ENCODE data around the gene KCNIP1. TPM values are rescaled to one million over a fixed set of nuclear protein-coding genes. Genes with fewer than 3 reads are reported as not detected.

Gene KCNIP1
- total and polyA plus RNA-seq, 2 of the 8 experiments (the other 6 are each of a cell fraction or from before 2014, with no cell fraction given): 0.52 to 0.83 TPM

GRCh38 chr5:170746075-170746960 lies 242.5 kb downstream of the KCNIP1 start (continued):
- no peak for TF ChIP-seq CHD7 (IDR thresholded peaks at IDR 0.05; ENCODE audit: insufficient replicate concordance, low read length)
- no peak for TF ChIP-seq TBP (IDR thresholded peaks at IDR 0.05; ENCODE audit: low read depth, low read length)
- no peak for TF ChIP-seq POLR2AphosphoS5 (IDR thresholded peaks at IDR 0.05; ENCODE audit: low read depth, low read length)
- TF ChIP-seq TAF1 (IDR thresholded peaks at IDR 0.05; ENCODE audit: low read depth, low read length): no peak
- no peak for TF ChIP-seq TEAD4 (IDR thresholded peaks at IDR 0.05; ENCODE audit: low read depth, low read length)
- TF ChIP-seq RFX5 (IDR thresholded peaks at IDR 0.05; ENCODE audit: borderline replicate concordance, low read depth, low read length): no peak
- TF ChIP-seq SIN3A (conservative IDR thresholded peaks at IDR 0.05 in 1 of 2, IDR thresholded peaks at IDR 0.05 in 1 of 2; ENCODE audit: low read depth in 1 of 2, low read length in 2 of 2): no peak
- TF ChIP-seq KDM1A (IDR thresholded peaks at IDR 0.05; ENCODE audit: borderline replicate concordance, low read length): no peak
- no peak for TF ChIP-seq SIX5 (IDR thresholded peaks at IDR 0.05; ENCODE audit: low read depth, low read length)
- no peak for TF ChIP-seq MAFK (IDR thresholded peaks at IDR 0.05; ENCODE audit: low read depth, low read length)

Measured in H1 (cell line).